ENCODE data around the gene SEPTIN12. TPM values are rescaled to one million over a fixed set of nuclear protein-coding genes. Genes with fewer than 3 reads are reported as not detected.

The SEPTIN12 gene
- total RNA-seq (2014; rRNA removed; shearing (Covaris generic)) (not detected in 2 replicates), polyA plus RNA-seq (2016; fragmentation: Nextera tagmentation; extraction: Ambion mirVana) (not detected in 2 replicates)
- long read RNA-seq = 0 reads

- Histone ChIP-seq H3K4me3 (no peak within 1 kb of the TSS), H4K20me1 (replicated peaks; ENCODE audit: insufficient read depth) (no peaks in the 10 kb centered on the region), H3K27ac (ENCODE audit: low read depth) (no peak within 1 kb of the TSS), H3K4me1 (ENCODE audit: insufficient read depth) (peaks cover 12% of the 10 kb centered on the region; the same call in 1 of the 2 replicates), H3K4me2 (no peak within 1 kb of the TSS), H3K79me2 (replicated peaks; ENCODE audit: insufficient read depth) (no peaks in the 10 kb centered on the region), H3K9me2 (ENCODE audit: insufficient read depth) (no peaks in the 10 kb centered on the region), H3F3A (replicated peaks; ENCODE audit: low read depth) (no peaks in the 10 kb centered on the region), H3K27me3 (ENCODE audit: insufficient read depth) (no peaks in the 10 kb centered on the region), H3K36me3 (ENCODE audit: insufficient read depth) (no peaks in the 10 kb centered on the region), H2AFZ (peak within 1 kb of the TSS; percentile 87)
- ATAC-seq (peak; percentile 65), DNase-seq (ENCODE audit: low spot score) (peak; percentile 32)
- peaks cover 19% of the 10 kb centered on the region for H3K36me3 Mint-ChIP-seq (ENCODE audit: low read depth)
- H3K9me3 Mint-ChIP-seq = peaks cover 2% of the 10 kb centered on the region; the same call in 2 of the 3 replicates
- peak within 1 kb of the TSS; percentile 87; the same call in 1 of the 2 replicates for H3K27ac Mint-ChIP-seq
- no peak for TF ChIP-seq STAT1 (IDR thresholded peaks at IDR 0.05; ENCODE audit: unreplicated experiment)
- no peak for TF ChIP-seq EZH2phosphoT487 (IDR thresholded peaks at IDR 0.05; ENCODE audit: unreplicated experiment)
- no peak for TF ChIP-seq REST (IDR thresholded peaks at IDR 0.05; ENCODE audit: unreplicated experiment)
- no peak for TF ChIP-seq EZH2 (IDR thresholded peaks at IDR 0.05; ENCODE audit: low read depth, unreplicated experiment)
- TF ChIP-seq ZNF114 (CRISPR knock-in tag; IDR thresholded peaks at IDR 0.05) = no peak
- TF ChIP-seq ZNF331 (CRISPR knock-in tag; IDR thresholded peaks at IDR 0.05; ENCODE audit: low read depth) = no peak
- no peak for TF ChIP-seq POLR2AphosphoS5 (IDR thresholded peaks at IDR 0.05; ENCODE audit: low read depth)
- TF ChIP-seq NANOG (IDR thresholded peaks at IDR 0.05; ENCODE audit: borderline replicate concordance) = no peak
- TF ChIP-seq ETS1 (IDR thresholded peaks at IDR 0.05) = no peak
- no peak for TF ChIP-seq ZNF462 (CRISPR knock-in tag; IDR thresholded peaks at IDR 0.05)
- TF ChIP-seq JUNB (IDR thresholded peaks at IDR 0.05; ENCODE audit: unreplicated experiment) = no peak
- no peak for TF ChIP-seq CREB1 (CRISPR knock-in tag; IDR thresholded peaks at IDR 0.05; ENCODE audit: low read depth)
- no peak within 1 kb of the TSS; the same call in 2 of the 3 replicates for H3K4me3 Mint-ChIP-seq
- H3K4me1 Mint-ChIP-seq = peaks cover 13% of the 10 kb centered on the region
- peaks cover 18% of the 10 kb centered on the region for H3K27me3 Mint-ChIP-seq (ENCODE audit: insufficient read depth, low read depth, poor library complexity)
These were observed at the start of gene SEPTIN12 for GRCh38 chr16:4787627-4788482. Gene SEPTIN12 (minus strand): TSS chr16:4788345. CDS start chr16:4787645, 700 bp downstream.
